GM21737 (cell line): ENCODE data around the gene GCLC.
"Not testable (repeated sequence)": the region's sequence is repeated elsewhere in the genome, so short reads cannot be mapped to it uniquely, and the experiment has no call there.

Source experiments
- ATAC-seq: cut with Tn5 transposase; IDR thresholded peaks from one replicate; pipeline ENCODE4 v1.9.1; 2021; ENCODE audit warnings: mild to moderate bottlenecking, moderate library complexity; ENCODE audit not compliant: unreplicated experiment

The GCLC gene

DNA sequence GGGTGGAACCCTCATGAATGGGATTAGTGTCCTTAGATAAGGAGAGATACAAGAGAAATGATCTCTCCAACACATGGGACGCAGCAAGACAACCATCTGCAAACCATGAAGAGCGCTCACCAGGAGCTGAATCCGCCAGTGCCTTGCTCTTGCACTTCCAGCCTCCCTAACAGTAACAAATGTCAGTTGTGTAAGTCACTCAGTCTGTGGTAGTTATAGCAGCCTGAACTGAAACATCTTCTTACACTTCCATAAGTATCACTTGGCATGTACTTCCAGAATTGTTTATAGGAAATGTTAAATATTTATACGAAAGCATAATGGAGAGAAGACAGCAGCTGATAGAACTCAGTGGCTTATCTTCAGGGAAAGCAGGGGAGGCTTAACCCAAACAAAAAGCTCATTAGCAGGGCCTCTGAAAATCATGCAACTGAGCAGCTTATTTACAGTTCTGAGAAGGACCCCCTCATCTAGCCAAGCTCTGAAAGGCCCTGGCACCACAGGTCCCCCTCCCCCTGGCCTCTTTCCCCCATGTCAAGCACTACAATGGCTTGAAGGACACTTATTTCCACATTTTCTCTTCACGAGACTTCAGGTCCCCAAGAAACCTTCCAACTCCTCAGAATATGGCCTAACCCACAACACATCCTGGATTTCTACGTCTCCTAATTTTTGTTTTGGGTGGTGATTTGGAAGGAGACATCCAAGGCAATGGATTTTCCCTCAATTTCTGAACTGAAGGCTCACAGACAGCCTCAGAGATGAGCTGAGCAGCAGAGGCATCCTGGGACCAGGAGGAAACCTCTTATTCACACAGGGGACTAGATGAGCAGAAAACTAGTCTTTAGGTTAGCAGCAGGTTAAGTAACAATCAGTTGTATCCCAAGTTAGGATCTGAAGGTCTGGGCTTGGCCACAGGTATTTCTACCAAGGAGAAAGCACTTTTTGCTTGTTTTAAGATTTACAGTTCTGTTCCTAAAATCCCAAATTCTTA, 49.1 kb downstream of the GCLC start:
- ATAC-seq, result no peak

DNA sequence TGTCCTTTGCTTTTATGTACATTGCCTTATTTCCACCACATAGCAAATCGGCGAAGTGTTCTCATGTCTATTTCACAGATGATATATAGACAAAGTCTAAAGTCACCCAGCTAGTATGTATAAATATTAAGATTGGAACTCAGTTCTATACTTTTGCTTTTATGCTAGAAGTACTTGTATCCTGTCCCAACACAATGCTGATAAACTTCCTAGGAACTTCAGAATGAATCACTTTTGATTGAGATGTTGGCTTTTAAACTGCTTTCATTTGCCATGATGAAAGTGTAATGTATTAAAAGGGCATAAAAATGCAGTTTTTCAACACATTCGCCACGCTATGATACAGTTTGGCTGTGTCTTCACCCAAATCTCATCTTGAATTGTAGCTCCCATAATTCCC, 50.8 kb downstream of the GCLC start:
- no peak for ATAC-seq

GRCh38 chr6:53493635-53494025, 51.3 kb downstream of the GCLC start:
- ATAC-seq, result no peak

DNA sequence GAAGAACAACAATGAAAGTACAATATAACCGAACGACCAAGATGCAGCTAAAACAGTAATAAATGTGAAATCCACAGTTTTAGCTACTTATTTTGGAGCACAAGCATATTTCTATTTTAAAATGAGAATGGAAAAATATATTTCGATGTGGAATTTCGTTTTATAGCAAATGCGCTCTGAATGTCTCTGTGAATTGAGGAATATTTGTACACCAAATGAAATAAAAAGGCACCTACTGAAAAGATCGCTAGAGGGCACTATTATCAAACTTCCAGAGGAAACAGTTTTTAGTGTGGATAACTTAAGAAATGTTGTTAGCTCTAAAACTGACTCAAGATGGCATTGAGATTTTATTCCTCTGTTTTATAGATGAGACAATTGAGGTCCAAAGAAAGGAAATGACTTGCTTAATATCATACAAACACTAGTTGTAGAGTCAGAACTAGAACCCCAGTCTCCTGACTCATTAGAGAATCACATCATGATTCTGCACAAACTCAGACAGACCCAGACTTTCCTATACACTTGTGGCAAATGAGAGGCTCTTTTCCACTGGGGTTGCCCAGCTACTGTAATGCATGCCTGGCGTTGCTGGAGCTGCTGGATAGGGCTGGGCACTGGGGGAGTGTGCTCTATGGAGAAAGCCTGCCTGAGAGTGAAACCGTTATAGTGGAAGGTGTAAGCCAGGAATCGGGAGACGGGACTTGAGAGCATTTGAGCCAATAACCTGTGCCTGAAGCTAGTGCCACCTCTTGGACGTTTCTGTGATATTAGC, 51.9 kb downstream of the GCLC start:
- no peak for ATAC-seq

DNA sequence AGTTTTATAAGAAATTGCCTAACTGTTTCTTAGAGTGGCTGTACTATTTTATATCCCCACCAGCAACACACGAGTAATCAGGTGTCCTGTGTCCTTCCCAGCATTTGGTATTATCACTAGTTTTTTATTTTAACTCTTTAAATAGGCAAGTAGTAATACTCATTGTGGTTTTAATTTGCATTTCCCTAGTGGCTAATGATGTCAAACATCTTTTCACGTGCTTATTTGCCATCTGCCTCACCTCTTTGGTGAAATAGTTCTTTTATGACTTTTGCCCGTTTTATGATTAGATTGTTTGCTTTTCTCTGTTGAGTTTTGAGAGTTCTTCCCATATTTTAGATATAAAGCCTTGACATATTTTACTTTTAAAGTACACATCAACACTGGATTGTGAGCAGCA, 57.8 kb downstream of the GCLC start:
- ATAC-seq, result no peak

DNA sequence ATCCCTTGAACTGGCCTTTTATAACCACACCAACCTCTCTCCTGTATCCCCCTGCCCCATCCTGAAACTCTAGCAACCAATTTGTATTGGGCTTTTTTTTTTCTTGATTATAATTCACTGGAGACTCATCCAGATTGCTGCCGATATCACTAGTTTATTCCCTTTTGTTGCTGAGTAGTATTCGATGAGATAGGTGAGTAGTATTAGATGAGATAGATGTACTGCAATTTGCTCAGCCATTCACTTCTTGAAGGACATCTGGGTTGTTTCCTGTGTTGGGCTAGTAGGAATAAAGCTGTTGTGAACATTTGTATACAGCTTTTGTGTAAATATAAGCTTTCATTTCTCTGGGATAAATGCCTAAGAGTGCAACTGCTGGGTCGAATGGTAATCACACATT, 58.2 kb downstream of the GCLC start:
- no peak for ATAC-seq

- no peak for ATAC-seq
Measured at GRCh38 chr6:53484476-53485280, 60.2 kb downstream of the GCLC start.

DNA sequence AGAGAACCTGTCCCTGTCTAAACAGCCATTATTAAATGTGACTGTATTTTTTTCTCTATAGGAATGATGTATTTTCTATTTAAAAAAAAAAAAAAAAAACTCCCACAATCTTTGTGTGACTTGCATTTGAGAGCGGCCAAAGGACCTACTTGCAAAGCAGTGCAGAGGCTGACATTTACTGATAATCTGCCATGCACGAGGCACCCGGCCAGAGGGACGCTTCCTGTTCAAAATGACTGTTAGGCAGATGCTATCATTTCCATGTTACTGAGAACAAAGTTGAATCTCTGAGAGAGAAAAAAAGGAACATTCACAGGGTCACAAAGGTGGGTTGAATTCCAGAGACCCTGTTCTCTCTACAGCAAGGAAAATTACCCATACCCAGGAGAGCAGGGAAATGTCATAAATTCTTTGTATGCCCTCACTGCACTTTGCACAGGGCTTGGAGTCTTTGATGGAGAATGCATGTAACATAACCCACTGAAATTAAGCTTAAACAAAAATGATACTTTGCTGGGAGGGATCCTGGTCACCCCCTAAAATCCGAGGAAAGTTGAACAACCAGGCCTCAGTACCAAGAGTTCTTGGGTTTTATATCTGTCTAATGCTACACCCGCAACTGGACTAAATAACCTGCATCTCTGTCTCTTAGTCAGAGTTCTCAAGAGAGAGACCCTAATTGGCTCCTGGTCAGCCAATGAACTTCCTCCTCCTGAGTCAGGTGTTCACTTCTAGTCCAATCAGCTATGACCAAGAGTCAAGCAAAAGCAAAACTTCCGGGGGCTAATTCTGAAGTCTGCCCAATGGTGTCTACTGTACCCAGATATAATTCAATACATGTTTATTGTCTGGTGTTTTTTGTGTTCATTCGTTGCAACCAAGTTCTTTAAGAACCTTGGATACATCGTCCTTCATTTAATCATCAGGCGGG, 61.2 kb downstream of the GCLC start:
- ATAC-seq, result no peak

DNA sequence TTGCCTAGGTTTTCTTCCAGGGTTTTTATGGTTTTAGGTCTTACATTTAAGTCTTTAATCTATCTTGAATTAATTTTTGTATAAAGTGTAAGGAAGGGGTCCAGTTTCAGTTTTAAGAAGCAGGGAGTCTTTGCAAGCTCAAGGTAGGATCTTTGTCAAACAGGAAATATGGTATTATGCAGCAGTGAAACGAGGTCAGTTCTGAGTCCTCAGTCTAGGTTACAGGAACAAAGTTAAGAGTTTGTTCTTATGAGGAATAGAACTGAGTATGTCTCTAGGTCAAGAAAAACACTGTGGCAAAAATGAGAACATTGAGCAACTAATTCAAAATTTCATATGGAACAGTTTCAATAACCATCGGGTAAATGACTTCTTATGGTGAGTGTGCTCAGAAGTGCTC, 63.6 kb downstream of the GCLC start:
- ATAC-seq, result no peak

DNA sequence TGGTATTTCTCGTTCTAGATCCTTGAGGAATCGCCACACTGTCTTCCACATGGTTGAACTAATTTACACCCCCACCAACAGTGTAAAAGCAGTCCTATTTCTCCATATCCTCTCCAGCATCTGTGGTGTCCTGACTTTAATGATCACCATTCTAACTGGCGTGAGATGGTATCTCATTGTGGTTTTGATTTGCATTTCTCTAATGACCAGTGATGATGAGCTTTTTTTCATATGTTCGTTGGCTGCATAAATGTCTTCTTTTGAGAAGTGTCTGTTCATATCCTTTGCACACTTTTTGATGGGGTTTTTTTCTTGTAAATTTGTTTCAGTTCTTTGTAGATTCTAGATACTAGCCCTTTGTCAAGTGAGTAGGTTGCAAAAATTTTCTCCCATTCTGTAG, 64.1 kb downstream of the GCLC start:
- ATAC-seq, result not testable (repeated sequence)

GRCh38 chr6:53479871-53480270, 65.0 kb downstream of the GCLC start:
- no peak for ATAC-seq

GRCh38 chr6:53476964-53477363, 67.9 kb downstream of the GCLC start:
- no peak for ATAC-seq

- no peak for ATAC-seq
Measured at GRCh38 chr6:53474010-53474409, 70.9 kb downstream of the GCLC start.

DNA sequence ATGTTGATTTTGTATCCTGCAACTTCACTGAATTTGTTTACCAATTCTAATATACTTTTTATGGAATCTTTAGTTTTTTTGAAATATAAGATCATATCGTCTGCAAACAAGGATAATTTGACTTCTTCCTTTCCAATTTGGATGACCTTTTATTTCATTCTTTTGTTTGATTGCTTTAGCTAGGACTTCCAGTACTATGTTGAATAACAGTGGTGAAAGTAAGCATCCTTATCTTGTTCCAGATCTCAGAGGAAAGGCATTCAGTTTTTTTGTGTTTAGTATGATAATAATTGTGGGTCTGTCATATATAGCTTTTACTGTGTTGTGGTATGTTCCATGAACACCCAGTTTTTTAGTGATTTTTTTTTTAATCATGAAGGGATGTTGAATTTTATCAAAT, 75.7 kb downstream of the GCLC start:
- ATAC-seq, result no peak

GRCh38 chr6:53466257-53466656, 78.6 kb downstream of the GCLC start:
- no peak for ATAC-seq

GRCh38 chr6:53465732-53466131, 79.2 kb downstream of the GCLC start:
- no peak for ATAC-seq

DNA sequence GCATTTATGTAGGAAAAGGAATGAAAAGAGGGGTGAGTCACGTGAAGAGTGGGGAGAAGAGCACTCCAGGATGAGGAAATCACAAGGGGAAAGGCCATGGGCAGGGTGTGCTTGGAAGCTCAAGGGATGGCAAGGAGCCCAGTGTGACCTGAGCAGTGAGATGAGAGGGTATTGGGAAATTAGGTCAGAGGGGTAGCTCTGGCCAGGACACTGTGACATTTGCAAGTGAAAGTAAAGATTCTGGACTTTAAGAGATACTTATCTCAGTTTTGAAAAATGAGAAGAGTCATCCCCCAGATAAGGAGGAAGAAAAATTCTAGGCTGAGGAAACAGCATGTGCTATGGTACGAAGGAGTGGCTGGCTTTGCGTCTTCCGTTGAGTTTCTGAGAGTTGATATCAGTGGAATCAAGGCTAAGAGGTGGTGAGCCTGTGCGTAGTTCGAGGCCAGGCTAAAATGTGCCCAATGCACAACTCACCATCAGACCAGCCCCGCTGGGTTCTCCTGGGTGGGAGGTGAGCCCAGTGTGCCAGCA, 79.9 kb downstream of the GCLC start:
- ATAC-seq, result no peak

GRCh38 chr6:53464483-53464882, 80.4 kb downstream of the GCLC start:
- ATAC-seq, result no peak

DNA sequence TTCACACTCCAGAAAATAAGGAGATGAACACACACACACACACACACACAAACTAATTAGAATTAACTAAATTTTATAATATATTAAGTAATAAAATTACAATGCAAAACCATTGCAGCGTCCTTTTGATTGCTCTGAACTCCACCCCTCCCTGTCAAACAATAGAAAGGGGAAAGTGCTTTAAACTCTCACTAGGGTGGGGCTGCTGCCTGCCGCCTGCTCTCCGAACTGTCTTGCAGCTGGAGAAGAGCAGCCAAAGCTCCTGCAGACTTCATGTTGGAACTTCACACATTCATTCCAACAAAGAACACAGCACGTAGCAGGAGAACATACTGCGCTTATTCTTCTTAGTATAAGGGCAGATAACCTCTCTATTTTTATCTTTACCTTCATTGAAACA, 83.2 kb downstream of the GCLC start:
- ATAC-seq, result peak; percentile 29
